MM.1S (cell line): Measurements from ENCODE around the gene ZNF672.

Source experiments
- EZH2phosphoT487 ChIP-seq: fragments of 300-600 bp; sonication (generic); IDR thresholded peaks from 2 replicates; pipeline ENCODE4 v1.6.1; 2018; ENCODE audit warnings: antibody characterized with exemption, low read length
- TF ChIP-seq, protein P1 (sequence below): fragments of 300-600 bp; sonication (generic); IDR thresholded peaks from 2 replicates; pipeline ENCODE4 v1.5.1; 2016; ENCODE audit warnings: antibody characterized with exemption, low read length, mixed read lengths

DNA sequence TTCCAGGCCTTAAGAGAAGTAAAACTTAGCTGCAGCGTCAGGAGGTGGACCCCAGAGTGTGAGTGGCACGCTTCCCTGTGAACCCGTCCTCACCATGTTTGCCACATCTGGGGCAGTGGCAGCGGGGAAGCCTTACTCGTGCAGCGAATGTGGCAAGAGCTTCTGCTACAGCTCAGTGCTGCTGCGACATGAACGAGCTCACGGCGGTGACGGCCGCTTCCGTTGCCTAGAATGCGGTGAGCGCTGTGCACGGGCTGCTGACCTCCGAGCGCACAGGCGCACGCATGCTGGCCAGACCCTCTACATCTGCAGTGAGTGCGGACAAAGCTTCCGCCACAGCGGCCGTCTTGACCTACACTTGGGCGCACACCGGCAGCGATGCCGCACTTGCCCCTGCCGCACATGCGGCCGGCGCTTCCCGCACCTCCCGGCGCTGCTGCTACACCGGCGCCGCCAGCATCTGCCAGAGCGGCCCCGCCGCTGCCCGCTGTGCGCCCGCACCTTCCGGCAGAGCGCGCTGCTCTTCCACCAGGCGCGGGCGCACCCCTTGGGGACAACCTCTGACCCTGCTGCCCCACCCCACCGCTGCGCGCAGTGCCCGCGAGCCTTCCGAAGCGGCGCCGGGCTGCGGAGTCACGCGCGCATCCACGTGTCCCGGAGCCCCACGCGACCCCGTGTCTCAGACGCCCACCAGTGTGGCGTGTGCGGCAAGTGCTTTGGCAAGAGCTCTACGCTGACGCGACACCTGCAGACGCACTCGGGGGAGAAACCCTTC, 9.3 kb downstream of the ZNF672 start:
- TF ChIP-seq, protein P1, sequence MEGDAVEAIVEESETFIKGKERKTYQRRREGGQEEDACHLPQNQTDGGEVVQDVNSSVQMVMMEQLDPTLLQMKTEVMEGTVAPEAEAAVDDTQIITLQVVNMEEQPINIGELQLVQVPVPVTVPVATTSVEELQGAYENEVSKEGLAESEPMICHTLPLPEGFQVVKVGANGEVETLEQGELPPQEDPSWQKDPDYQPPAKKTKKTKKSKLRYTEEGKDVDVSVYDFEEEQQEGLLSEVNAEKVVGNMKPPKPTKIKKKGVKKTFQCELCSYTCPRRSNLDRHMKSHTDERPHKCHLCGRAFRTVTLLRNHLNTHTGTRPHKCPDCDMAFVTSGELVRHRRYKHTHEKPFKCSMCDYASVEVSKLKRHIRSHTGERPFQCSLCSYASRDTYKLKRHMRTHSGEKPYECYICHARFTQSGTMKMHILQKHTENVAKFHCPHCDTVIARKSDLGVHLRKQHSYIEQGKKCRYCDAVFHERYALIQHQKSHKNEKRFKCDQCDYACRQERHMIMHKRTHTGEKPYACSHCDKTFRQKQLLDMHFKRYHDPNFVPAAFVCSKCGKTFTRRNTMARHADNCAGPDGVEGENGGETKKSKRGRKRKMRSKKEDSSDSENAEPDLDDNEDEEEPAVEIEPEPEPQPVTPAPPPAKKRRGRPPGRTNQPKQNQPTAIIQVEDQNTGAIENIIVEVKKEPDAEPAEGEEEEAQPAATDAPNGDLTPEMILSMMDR = no peak
- TF ChIP-seq EZH2phosphoT487 = no peak
